GM21825 (cell line): Measurements from ENCODE around the gene SH3BP2.

Source experiments
- ATAC-seq: cut with Tn5 transposase; IDR thresholded peaks from one replicate; pipeline ENCODE4 v1.9.1; 2021; ENCODE audit warnings: mild to moderate bottlenecking, moderate library complexity; ENCODE audit not compliant: unreplicated experiment

The SH3BP2 gene

DNA sequence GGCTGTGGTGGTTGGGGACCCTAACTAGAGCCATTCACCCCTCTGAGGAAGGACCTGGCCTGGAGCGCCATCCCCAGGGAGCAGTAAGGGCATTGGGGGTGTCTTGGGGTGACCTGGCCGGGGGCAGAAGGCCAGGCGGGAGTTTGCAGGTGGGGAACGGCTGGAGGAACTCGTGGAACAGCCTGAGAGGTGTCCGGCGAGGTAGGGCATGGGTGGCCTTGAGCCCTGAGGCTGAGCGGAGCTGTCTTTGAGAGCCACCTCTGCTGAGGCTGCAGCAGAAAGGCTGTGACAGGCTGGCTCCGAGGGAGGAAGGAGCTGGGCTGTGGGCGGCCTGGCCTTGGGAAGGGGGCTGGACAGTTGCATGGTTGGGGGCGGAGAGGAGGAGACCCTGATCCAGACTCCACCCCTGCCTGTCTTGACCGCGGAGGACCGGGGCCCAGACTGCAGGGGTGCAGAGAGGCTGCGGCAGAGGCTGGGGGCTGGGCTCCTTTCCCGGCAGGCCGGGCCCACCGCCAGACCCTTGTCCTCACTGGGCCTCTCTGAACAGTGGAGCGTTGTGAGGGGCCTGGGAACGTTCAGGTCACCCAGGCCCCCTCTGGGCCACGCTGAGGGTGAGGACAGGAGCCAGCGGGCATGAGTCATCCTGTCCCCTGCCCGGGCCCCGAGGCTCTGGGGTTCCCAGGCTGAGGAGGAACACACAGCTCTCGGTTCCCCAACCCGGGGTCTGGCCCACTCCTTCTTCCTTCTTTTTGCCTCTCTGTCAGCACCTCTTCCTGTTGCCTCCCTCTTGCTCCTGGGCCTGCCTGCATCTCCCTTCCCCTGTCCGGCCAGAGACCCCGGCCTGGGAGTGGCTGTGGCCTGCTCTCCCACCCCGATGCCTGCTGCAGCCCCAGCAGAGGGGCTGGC lies 8.1 kb downstream of the SH3BP2 start:
- ATAC-seq: peak; percentile 42

DNA sequence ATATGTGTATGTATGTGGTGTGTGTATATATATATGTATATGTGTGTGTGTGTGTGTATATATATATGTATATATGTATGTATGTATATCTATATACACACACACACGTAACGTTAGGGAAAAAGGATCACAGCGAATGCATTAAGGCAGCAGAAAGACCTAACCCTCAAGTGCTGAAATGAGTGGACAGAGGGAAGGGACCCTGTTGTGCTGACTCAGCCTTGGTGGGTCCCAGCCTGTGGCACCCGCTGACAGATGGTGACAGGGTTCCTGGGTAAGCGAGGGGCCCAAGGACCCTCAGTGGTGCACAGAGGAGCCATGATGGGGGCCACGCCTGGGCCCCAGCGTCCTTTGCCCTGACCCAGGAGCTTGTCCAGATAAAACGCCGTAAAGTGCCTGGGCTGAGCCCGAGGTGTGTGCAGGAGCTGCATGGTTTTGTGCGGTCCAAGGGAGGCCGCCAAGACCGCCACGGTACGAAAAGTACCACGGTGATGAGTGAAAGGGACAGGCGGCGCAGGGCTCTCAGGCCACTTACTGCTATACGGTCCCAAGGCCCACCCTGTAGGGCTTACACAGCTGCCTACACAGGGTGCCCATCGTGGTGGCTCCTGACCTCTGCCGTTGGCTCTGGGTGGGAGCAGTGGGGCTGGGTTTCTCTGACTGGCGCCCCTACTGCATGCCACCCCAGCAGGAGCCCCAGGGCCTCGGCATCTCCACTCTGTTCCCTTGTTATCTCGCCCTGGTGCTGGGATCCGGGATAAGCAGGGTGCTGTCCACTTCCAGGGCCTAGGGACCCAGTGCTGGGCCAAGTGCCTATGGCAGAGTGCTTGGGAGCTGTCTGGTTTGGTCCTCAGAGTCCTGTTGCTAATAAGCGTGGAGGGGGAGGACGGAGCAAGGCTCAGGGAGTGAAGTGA lies 10.0 kb downstream of the SH3BP2 start:
- no peak for ATAC-seq

- no peak for ATAC-seq
Observed at GRCh38 chr4:2803624-2804448, 11.0 kb downstream of the SH3BP2 start.

DNA sequence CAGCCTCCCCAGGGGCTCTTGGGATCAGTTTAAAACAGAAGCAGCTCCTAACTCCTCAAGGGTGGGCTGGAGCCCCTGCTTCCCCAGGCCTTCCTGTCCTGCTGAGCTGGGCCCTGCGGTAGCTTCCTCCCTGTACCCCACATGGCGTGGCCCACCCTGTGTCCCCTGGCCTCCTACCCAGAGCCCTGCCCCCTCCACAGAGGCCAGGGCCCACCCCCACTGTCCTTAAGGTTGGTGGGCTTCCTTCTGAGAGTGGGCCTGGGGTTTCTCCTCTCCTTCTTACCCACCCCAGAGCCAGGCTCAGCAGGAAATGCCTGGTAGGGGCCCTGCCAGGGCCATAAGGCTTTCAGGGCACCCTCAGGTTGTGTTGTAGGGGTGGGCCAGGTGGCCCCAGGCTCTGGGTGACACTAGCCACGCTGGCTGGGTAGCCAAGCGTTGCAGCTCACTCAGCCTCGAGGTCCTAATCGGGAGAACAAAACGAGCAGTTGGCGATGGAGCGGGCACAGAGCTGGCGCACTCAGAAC lies 11.6 kb downstream of the SH3BP2 start:
- no peak for ATAC-seq

GRCh38 chr4:2804973-2805501 lies 12.2 kb downstream of the SH3BP2 start:
- no peak for ATAC-seq

GRCh38 chr4:2805712-2806389 lies 13.0 kb downstream of the SH3BP2 start:
- no peak for ATAC-seq

DNA sequence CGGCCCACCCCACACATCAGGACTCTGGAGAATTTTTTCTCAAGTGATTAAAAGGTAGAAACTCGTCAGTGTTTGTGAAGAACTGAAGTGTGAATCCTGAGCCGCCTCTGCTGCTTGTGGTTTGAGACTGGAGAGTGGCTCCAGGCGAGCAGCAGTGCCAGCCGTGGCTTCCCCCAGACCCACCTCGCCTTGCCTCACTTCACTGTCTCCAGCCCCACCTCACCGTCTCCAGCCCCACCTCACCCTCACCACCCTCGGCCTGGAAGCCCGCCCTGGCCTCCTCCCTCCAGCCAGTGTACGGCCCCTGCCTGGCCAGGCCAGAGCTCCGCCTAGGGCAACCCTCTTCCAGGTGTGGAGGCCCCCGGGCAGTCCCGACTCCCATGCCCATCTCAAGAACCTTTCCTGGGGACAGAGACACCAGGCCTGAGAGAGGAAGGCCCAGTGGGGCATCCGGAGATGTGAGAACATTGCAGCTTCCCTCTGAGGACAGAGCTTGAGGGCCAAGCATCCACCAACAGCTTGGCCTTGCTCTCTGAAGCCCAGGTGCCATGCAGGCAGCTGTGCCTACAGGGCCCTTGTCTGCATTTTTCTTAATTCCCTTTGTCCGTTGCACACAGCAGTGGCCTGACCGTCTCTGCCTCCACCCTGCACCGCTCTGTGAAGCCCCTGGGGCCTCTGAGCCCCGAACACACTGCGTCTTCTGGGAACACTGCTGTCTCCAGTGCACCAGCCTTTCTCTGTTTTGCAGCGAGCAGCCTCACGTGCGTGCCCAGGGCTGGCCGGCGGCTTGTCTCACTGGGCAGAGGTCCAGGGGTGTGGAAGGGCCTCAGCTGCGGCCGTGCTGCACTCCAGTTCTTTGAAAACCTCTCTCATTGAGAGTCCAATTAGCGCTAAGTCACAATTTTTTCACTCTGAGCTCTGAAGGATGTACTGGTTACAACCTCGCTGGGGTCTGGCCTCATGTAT lies 13.8 kb downstream of the SH3BP2 start:
- no peak for ATAC-seq

DNA sequence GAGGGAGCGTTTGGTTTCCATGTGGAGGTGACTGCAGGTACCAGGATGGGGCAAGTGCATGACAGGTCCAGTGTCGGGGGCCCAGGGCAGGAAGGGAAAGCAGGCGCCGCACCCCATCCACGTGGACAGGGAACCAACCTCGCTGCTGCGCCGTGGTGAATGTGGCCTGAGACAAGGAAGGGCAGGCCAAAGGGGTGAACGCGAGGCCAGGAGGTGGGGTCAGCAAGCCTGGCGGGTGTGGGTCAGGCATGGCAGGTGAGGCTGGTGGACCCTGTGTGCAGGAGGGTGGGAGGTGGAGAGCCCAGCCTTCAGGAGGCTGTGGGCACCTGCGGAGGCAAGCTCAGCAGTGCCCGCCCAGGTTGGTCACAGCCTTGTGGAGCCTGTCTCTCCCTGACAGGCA lies 14.7 kb downstream of the SH3BP2 start:
- ATAC-seq: no peak

GRCh38 chr4:2808001-2808400 lies 15.1 kb downstream of the SH3BP2 start:
- no peak for ATAC-seq

- ATAC-seq: no peak
Observed at GRCh38 chr4:2809610-2810180, 16.8 kb downstream of the SH3BP2 start.

GRCh38 chr4:2810388-2810787 lies 17.5 kb downstream of the SH3BP2 start:
- ATAC-seq: no peak

GRCh38 chr4:2811830-2812611 lies 19.1 kb downstream of the SH3BP2 start:
- peak; percentile 66 for ATAC-seq

- ATAC-seq: no peak
Observed at GRCh38 chr4:2812612-2813354, 19.9 kb downstream of the SH3BP2 start.

DNA sequence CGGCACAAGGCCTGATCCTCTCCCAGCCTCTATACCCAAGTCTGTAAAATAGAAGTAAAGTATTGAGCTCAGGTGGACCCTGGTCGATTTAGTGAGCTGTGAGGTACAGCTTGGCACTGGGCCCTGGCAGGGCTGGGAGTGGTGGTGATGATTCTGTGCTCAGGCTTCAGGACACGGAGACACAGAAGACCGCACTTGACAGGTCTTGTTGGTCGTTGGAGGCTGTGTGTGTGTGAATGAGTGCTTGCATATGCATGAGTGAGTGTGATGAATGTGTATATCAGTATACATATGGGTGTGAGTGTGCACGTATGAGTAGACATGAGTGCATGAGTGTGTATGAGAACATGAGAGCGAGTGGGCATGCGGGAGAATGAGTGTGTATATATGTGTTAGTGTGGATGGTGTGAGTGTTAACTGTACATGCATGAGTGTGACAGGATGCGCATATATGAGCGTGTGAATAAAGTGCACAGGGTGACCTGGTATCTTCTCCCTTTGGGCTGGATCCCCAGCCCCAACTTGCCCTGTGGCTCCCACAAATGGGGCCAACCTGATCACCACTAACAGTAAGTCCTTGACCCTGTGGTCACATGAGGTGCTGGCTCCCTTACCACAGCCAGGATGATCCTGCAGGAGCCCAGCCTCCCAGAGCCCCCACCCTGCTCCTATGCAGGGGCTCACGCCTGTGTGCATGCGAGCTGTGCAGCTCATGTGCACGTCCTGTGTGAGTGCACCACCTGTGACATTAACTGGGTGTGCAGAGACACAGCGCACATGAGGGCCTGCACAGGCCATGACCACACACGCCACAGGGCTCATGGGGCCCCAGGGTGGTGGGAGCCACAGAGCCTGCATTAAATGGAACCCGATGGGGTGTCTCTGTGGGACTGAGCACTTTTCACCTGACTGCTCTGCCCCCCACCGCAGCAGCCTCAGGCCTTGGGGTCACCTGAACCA lies 20.8 kb downstream of the SH3BP2 start:
- ATAC-seq: no peak

DNA sequence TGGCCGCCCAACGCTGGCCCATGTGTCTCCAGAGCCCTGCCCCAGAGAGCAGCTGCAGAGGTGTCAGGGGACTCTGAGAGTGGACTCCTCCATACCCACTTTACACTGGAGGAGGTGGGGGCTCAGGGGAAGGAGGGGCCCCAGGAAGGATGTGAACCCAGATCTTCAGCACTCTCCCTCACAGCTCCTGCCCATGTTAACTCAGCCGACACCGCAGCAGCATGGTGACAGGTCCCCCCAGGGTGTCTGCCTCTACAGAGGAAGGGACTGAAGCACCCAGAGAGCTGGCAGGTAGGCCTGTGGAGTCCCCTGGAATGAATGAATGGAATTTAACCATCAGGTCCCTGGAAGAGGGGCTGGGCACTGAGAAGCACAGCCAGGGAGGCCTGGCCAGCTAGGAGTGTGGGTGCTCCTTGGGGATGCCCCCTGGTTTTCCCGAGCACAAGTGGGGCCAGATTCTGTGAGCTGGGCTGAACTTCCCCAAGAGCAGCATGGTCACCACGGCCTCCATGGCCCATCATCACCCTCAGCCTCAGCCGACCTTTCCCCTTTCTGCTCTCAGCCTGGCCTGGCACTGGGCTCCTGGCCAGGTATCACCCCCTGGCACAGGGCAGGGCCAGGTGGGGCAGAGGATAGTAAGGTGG lies 21.9 kb downstream of the SH3BP2 start:
- ATAC-seq: no peak
